ENCODE results near the gene RNF208.

The RNF208 gene

DNA sequence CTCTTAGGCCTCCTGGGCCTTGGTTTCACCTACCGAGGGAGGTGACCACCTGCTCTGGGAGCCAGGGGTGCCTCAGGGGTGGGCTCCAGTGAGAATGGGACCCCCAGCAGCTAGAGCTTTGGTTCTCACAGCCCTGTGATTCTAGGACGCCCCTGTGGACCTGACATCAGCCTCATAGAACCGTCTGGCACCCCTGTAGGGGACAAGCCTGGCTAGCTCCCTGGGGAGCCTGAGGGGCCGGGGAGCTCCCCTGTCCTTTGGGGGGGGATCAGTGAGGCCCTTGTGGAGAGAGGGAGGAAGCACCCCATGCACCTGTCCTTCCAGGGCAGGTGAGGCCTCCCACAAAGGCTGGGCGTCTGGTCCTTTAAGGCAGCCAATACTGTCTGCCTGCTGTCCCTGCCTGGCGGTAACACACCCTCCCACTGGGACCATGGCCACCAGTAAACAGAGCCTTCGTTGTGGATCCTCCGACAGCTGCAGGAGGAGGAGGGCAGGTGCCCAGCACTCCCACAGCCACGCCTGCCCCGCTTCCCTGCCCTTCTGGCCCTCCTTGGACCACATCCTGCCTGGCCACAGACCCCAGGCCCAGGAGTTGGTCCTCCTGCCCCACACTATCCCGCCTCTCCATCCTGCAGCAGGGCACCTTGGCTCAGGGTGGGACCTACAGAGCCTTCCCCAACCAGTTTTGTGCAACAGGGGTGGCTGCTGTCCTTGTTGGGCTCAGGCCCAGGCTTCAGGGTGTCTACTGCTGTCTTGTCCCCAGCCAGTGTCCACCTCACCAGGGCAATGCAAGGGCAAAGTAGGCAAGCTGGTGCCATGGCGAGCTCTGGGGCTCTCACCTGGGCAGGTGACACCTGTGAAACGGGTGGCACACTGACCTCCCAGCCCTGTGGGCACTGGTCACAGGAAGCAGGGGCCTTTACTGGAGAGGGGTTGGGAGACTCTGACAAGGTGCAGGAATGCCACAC is 16.0 kb upstream of the RNF208 start:
- no peak for DNase-seq

- no peak for DNase-seq
Measured at GRCh38 chr9:137236936-137237421, 14.9 kb upstream of the RNF208 start.

GRCh38 chr9:137236238-137236935 is 14.3 kb upstream of the RNF208 start:
- peak; percentile 54 for DNase-seq

DNA sequence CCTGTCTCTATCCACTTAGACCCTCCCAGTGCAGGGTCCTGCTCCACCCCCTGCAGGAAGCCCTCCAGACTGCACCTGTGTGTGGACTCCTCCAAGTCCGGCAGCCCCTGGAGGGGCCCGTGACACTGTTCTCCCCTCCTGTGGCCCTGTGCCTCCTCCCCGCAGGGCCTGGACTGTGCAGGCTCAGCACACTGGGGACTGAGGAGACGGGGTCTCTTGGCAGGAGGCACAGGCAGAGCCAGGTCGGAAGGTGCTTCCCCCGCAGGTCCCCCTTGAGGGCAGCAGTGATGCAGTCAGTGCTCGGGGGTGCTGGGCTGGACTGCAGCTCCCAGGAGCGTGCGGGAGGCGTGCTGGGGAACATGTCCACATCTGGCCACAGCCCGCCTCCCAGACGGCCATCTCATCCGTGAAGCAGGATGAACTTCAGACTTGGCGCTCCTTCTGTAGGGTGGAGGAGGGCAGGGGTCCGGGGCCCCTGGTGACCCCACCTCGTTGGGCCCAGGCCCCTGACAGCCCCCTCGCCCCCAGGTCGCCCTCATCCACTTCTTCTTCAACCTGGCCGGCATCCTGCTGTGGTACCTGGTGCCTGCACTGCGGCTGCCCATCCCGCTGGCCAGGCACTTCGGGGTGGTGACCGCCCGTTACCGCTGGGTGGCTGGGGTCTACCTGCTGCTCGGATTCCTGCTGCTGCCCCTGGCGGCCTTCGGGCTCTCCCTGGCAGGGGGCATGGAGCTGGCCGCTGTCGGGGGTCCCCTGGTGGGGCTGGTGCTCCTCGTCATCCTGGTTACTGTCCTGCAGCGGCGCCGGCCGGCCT is 13.6 kb upstream of the RNF208 start:
- no peak for DNase-seq

GRCh38 chr9:137234758-137235423 is 12.9 kb upstream of the RNF208 start:
- no peak for DNase-seq

GRCh38 chr9:137234055-137234697 is 12.1 kb upstream of the RNF208 start:
- no peak for DNase-seq

- DNase-seq, result no peak
Measured at GRCh38 chr9:137233143-137233980, 11.3 kb upstream of the RNF208 start.

- no peak for DNase-seq
Measured at GRCh38 chr9:137232510-137232909, 10.5 kb upstream of the RNF208 start.

DNA sequence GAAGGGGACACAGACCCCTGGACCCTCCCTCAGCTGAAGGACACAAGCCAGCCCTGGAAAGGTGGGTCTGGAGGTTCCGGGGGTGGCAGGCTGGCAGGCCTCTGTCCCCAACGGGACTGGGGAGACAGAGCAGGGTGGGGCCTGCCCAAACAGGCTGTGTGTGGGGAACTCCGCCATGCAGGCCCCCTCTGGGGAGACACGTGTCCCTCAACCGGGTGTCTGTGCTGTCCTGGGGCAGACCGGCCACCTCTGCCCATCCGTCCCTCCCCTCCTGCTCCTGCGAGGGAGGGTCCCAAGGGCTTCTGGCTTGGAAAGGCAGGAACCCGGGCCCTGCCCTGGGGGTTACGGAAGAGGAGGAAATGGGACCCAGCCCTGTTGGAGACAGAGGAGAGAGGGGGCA is 10.1 kb upstream of the RNF208 start:
- no peak for DNase-seq

- no peak for DNase-seq
Measured at GRCh38 chr9:137231372-137232039, 9.5 kb upstream of the RNF208 start.

DNA sequence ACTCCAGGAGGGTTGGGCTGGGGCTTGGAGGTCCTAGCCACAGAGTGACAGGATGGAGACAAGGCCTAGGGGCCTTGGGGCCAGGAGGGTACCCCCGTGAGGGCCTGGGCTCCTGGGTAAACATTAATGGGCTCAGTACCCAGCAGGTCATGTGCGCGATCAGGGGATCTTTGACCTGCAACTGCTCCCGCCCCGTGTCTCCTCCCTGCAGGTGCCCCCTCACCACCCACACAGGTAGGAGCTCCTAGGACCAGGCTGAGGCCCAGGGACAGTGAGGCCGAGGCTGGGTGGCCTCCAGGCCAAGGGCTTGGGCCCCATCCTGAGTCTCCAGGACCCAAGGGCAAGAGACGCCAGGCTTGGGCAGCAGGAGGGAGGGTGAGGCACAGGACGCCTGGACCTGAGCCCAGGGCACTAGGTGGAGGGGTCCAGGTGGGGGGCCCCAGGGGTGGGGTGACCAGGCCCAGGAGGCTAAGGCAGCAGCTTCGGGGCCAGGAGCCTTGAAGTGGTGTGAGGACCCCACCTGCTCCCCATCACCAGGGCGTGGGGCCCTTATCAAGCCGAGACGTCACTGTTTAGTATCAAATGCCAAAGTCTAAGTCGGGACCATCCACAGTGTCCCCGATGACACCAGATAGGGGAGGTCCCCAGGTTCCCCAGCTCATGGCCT is 8.8 kb upstream of the RNF208 start, which contains the start of gene SLC34A3:
TSS of gene SLC34A3 (plus strand) at position 197 of the 667 bp plus-strand sequence. CDS start 802 bp downstream, outside the sequence.
- no peak for DNase-seq

- no peak for DNase-seq
Measured at GRCh38 chr9:137229903-137230704, 8.1 kb upstream of the RNF208 start.

DNA sequence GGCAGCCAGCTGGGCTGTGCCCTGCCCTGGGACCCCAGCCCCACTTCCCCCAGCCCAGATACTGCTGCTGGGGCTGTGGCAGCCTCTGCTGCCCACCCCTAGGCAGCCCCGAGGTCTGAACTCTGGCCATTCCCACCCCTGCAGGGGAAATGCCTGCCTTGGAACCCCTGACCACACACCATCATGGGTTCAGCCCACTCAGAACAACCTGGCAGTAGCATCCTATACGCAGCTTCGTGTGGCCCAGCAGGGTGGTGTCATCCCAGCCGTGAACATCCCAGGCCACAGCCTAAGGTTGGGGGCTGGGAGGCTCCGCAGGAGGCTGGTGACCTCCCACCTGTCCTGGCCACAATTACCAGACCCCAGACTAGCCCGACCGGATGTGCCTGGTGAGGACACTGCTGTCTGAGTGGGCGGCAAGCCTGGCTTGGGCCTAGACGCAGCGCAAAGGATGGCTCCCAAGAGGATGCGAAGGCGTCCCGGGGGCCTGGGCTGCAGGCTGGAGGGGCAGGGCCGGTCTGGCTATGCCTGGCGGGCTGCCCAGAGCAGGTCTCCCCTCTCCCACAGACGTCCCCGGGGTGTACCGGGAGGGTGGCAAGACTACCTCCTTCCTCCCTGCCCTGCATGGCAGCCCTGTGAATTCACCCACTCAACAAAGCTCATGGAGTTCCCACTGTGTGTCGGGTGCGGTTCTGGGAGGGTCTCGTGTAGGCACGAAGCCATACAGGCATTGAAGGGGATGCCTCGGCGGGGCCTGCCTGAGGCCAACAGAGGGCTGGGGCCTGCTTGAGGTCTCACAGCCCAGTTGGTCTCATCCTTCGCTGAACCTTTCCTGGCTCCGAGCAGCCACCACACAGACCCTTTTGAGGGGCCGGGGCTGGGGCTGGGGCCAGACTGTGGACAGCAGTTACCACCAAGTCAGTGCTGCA is 7.2 kb upstream of the RNF208 start:
- DNase-seq, result no peak

DNA sequence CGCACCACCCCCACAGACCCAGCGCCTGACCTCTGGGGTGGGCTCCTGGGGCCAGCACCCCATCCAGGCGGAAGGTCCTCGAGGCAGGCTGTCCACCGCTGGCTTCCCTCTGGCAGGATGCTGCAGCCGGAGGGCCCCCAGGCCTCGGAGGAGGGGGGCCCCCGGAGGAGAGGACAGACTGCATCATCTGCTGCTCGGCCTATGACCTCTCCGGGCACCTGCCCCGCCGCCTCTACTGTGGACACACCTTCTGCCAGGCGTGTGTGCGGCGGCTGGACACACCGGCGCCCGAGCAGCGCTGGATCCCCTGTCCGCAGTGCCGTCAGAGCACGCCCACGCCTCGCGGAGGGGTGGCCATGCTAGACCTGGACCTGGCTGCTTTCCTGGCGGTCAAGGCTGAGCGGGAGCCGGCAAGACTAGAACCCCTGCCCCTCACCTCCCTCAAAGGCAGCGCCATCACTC is 6.5 kb upstream of the RNF208 start:
- no peak for DNase-seq

DNA sequence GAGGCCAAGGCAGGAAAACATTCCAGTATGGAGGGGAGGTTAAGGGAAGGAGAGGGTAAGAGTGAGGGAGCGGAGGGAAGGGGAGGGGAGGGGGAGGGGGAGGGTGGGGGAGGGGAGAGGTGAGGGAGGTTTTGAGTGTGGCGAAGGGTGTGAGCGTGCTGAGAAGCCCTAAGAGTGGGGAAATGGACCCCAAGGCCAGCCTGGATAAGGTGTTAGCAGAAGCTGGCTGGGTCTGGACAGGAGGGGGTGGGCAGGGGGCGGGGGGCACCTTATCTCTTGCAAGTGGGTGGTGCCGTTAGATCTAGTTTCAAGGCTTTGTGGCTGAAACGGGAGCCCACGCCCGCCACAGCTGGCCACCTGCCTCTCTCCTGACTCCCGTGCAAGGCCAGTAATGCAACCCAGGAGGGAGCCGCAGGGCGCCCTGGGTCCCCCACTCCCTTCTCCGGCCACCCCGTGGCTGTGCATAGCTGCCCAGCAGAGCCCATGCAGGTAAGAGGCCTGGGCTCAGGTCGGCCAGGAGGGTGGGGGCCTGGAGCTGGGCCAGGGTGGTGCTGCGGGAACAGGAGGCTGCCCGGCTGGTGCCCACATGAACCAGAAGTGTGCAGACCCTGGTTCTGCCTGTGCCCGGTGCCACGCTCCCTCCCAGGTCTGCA is 5.9 kb upstream of the RNF208 start:
- no peak for DNase-seq

DNA sequence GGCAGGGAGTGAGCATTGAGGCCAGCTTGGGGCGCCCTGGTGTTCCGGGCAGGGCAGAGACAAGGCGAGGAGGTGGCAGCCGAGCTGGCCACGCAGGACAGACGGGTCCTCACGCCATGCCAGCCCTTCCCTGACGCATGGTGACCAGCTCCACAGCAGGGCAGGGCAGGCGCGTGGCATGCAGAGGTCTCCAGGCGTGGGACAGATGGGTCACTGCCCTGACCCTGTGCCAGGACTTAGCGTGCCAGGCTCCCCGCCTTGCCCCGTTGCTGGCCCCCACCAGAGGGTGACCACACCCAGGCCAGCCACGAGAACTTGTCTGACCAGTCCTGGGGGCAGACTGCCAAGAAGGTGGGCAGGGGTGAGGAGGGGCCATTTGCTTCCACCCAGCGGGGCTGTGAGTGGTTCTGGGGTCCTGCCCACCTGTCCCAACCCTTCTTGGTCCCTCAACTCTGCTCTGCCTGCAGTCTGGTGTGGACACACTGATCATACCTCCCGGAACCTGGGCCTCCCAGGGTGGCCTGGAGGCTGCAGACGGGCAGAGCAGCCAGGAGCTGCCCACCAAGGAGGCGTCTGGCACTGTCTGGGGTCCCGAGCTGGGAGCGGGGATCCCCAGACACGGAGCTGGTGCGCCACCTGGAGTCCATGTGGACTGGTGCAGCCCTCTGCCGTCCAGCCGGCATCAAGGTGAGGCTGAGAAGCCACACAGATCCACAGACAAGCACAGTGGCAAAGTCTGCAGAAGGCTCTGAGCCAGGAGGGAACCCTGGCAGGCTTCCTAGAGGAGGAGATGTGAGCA is 5.2 kb upstream of the RNF208 start, which contains the start of gene RNF224:
TSS of gene RNF224 (plus strand) at position 449 of the 799 bp plus-strand sequence. CDS start 834 bp downstream, outside the sequence.
- DNase-seq, result peak; percentile 38

Measured in T1000 (cell line).